ENCODE data around the gene OR52M1.
"Not testable (repeated sequence)": the region's sequence is repeated elsewhere in the genome, so short reads cannot be mapped to it uniquely, and the experiment has no call there.

Gene OR52M1, protein sequence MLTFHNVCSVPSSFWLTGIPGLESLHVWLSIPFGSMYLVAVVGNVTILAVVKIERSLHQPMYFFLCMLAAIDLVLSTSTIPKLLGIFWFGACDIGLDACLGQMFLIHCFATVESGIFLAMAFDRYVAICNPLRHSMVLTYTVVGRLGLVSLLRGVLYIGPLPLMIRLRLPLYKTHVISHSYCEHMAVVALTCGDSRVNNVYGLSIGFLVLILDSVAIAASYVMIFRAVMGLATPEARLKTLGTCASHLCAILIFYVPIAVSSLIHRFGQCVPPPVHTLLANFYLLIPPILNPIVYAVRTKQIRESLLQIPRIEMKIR

DNA sequence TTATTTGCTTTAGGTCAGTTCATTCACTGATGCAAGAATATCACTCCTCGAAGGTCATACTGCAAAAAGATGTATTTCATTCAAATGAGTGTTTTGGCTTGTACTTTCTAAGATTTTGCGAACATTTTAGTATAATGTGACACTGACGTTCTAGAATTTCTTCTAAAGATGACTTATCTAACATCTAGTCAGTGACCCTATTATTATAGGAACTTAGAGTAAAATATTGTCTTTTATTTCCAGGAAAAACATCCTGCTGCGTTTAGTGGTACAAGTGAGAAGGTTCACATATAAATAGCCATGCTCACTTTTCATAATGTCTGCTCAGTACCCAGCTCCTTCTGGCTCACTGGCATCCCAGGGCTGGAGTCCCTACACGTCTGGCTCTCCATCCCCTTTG lies at the start of gene OR52M1:
OR52M1 (plus strand) TSS at position 301 of the 400 bp plus-strand sequence; CDS start at position 301, 0 bp downstream.
- DNase-seq = no peak

DNA sequence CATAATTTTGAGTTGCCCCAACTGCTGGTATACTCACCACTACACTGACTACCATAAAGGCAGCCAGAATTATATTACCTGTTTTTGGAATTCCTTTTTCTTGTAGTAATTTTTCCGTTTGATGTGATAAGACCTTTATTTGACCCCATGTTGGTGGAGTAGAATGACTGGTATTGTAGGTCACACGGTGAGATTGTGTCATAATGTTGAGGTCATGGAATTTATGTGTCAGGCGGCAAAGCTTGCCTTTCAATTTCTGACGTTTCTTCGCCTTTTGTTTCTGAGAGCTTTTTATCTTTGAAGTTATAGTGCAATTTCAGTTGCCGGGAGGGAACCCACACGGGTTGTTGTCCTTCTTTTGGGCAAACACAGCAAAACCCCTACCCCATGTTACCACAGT lies 49.5 kb upstream of the OR52M1 start:
- peak; percentile 28 to 65 (median 51) for DNase-seq

DNA sequence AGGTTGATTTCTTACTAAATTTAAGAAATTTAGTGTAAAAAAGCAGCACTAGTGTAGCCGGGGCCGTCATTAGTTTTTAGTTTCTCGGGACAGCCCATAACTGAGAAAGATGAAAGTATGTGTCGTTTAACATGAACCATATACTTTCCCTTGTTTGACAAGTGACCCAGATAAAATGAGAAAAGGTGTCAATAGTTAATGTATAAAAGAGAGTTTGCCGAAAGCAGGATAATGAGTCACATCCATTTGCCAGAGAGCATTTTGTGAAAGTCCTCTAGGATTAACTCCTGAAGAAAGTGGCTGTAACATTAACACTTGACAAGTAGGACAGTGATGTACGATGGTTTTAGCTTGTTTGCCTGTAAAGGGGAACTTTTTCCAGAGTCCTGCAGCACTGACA lies 49.0 kb upstream of the OR52M1 start:
- no peak for DNase-seq

DNA sequence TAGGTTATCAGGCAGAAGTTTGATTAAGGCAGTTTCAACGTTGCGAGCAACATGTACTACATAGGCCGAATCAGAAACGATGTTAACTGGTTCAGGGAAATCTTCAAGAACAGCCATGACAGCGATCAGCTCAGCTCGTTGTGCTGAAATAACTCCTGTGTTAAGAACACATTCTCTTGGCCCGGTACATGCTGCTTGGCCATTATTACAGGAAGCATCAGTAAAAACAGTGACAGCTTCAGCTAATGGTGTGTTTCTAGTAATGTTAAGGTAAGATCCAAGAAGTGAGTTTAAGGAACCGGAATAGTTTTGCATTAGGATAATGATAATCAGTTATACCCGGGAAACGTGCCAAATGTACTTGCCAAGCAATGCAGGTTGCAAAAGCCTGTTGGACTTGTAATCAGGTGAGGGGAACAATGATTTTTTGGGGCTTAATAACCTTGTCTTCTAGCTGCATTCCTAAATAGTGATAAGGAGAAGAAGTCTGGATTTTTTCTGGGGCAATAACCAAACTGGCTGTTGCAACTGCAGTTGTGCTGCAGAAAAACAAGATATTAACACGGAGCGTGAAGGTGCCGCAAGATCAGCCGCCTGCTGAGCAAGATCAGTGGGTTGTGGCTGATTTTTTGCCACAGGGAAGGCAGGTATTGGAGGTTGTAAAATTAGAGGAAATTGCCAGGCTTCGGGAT lies 48.3 kb upstream of the OR52M1 start:
- no peak for DNase-seq

DNA sequence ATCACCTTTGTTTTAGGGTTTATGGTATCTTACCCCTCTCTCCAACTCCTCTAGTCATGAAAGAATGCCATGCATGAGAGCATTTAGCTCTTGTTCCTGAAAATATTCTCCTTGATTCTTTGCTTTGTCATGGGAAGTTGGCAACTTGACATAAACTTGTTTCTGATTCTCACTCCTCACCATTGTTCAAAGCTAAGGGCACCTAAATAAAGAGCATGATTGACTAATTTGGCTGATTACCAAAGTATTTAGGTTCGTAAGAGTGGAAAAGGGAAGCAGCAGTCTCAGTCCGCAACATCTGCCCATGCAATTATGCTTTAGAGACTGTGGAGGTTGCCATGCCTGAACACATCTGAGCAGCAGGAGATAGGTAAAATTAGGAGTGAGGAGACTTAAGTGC lies 36.1 kb upstream of the OR52M1 start:
- no peak for DNase-seq

DNA sequence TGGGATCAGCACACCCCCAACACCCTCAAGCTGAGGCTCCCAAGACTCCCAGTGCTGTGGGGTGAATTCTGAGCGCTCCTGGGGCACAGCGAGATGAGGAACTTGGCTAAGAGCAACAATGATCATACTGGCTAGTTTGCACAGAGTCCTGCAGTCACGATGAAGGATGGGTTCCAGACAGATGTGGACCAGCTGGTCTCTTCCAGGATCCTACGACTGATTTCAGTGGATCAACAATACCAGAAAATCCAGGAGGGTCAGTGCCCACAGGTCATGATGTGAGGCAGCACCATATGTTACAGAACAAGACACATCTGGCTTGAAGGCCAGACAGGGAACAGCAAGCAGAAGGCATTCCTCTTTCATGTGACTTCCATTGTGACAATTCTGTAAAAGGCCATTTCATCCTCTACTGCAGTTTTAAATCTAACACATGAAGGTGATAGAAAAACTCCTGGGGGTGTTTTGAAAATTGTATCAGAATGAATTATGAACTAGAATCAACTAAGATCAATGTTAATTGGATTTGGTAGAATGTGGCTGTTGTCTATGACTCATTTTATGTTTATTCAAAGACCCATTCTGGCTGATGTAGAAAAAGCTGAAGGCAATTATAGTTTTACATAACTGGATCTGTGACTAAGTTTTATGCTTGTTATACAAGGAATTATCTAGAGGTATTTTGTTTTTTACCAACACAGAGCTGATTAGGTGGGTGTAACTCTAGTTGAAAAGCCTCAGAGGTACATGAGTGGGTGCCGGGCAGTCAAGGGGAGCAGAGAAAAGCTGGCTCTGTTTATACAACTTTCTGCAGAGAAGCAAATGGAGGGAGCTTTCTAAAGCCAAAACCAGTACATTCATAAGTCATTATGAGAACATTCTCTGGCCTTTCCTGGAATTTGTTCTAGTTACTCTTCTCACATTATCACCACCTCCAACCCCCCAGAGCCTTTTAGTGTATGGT lies 33.4 kb upstream of the OR52M1 start:
- DNase-seq = peak in 1 of 3 donors; percentile 16

DNA sequence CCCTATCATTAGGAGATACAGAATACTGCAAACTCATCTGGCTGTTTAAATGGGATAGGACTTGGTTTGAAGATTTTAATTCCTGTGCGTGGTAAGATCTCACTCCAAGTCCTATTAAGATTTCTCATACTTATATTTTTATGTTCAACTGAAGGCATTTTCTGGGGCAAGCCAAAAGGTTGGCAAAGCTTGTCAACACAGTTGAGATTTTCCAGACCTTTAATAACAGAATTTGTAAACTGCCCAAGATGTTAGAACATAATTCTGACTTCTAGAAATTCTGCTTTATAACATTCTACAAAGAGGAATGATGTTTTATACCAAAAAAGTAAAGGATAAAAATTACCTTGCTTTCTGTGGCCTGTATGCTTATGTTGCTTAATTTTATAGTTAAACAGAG lies 30.8 kb upstream of the OR52M1 start:
- peak in 1 of 3 donors; percentile 8 for DNase-seq

DNA sequence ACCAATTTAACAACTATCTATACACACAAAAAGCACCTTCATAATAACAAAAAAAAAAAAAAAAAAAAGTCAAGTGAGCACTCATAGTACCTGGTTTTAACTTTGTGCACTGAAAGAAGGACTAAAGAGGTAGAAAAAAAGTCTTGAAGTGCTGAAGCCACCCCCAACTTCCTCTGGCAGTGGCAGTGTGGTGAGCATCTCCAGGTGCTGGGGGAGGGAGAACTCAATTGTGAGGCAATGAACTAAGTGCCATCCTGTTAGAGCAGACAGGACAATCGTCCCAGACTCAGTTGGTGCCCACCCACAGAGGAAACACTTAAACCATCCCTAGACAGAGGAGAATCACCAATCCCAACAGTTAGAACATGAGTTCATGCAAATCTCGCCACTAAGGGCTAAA lies 22.7 kb upstream of the OR52M1 start:
- DNase-seq = peak in 1 of 3 donors; percentile 9

DNA sequence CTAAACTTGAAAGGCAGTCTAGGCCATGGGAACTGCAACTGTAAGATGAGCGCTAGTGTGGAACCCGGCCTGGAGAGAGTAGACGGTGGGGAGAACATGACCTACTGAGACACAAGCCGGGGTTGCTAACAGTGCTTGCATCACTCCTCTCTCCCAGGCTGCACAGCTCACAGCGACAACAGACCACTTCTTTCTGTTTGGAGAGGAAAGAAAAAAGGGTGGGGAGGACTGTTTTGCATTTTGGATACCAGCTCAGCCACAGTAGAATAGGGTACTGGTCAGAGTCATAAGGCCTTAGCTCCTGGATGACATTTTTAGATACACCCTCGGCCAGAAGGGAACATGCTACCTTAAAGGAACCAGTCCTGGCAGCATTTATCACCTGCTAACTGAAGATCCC lies 22.2 kb upstream of the OR52M1 start:
- no peak for DNase-seq

DNA sequence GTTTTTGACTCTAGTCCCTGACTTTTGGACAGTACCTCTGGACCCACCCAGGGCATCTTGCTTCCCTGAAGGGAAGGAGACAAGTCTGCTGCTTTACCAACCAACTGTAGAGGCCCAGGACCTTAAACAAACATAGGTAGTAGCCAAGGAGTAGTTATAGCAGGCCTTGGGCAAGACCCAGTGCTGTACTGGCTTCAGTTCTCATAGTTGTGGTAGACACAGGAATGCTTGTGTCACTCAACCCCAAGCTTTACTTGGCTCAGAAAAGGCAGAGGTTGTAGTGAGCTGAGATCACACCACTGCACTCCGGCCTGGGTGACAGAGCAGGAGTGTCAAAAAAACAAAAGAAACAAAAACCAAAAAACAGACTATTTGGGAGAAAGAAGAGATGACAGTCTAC lies 21.3 kb upstream of the OR52M1 start:
- peak in 1 of 3 donors; percentile 5 for DNase-seq

DNA sequence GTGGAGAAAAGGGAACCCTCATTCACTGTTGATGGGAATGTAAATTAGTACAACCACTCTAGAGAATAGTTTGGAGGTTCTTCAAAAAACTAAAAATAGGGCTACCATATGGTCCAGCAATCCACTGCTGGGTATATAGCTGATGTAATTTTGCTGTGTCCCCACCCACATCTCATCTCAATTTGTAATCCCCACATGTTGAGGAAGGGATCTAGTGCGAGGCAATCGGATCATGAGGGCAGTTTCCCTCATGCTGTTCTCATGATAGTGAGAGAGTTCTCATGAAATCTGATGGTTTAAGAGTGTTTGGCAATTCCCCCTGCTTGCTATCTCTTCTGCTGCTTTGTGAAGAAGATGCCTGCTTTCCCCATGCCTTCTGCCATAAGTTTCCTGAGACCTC lies 17.1 kb upstream of the OR52M1 start:
- peak; percentile 35 to 48 (median 46) for DNase-seq

DNA sequence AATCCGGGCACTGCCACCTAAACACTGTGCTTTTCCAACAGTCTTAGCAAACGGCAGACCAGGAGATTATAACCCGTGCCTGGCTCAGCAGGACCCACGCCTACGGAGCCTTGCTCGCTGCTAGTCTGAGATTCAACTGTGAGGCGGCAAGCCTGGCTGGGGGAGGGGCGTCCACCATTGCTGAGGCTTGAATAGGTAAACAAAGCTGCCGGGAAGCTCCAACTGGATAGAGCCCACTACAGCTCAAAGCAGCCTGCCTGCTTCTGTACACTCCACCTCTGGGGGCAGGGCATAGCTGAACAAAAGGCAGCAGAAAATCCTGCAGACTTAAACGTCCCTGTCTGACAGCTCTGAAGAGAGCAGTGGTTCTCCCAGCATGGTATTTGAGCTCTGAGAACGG lies 13.3 kb upstream of the OR52M1 start:
- DNase-seq = not testable (repeated sequence)

DNA sequence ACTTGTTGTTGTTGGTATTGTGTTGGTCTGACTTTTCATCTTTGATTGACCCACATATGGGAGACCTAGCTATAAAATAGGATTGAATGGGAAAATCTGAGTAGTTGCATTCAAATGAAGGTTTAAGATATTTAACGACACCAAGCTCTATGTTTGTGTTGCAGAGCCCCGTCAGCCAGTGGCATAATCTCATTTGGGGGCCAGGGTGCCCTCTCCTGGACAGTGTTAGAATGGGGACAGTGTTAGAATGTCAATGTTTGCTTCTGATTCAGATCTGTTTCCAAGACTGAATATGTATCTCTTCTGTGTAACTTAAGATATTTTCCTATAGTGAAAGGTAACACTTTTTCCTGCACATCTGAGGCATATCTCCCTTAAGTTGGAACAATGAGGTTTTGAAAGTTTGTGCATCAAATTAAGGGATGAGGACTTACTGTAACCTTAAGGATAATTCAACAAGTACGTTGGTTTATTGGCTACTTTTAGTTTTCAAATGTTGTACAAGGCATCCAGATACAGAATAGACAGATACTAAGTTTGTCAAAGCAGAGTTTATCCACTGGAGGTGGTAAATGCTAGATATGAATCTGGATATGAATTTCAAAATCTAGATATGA lies 5.3 kb upstream of the OR52M1 start:
- peak; percentile 61 to 78 (median 77) for DNase-seq

DNA sequence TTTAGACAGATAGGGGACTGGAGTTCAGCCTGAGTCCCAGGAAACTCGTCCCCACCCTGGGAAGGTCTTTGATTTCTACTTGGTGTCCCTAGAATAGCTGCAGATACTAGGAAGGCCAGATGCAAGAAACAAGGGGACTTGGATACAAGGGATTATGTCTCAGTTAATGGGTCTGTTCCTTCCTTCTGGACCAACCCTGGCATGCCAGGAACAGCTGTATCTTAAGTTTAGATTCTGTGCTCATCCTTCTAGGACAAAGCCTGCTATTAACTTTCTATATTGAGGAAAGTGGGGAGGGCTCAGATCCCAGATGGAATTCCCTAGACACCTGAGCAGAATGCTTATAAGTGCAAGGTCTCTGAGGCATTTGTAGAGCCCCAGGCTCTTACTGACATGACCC lies 3.9 kb upstream of the OR52M1 start:
- DNase-seq = no peak

DNA sequence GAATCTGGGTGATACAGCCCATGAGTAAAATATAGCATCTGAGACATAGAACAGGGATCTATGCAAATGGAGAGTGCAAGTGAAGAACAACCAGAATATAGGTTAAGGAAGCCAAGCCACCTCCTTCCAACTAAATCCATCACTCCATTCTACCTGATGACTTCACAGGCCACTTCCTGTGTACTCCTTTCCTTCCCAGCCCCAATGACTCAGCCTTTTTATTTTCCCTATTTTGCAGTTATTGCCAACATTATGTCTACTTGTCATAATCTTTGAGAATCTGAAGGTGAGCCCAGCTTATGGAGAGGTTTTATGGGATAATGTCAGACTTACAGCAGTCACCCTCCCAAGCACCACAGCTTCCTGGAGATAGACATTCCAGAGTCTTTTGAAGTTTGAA lies 1.4 kb upstream of the OR52M1 start:
- DNase-seq = no peak

DNA sequence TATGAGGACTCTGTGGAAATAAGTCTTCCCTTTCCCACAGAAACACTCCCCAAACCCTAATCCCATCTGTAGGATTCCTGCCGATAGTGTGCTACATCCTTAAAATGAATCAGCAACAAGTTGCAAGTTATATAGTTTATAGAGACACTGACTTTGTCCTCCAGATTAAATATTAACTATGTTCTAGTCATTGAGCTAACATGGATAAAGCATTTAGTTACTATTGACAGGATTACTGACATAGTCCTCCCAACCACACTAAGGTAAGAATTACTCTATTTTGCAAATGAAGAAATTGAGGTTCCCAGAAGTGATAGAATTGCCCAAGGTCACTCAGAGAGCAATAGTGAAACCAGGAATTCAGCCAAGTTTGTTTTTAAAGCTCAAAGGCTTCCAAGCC lies 1.9 kb downstream of the OR52M1 start:
- DNase-seq = no peak

DNA sequence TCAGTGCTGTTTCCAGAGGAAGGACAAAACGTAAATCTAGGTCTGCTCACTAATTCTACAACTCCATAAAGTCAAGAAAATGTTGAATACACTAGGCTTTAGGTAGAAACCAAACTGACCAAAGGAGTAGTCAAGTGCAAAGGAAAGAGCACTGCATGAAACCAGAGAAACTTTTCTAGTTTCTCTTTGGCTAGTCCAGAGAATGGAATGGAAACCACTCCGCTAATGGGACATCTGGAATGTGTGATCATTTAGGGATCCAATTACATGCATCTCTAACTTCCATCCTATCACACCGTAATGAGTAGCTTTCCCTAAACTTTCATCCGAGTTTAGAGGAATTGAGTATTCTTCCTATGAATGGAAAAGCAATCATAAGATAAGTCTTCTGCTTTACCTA lies 2.4 kb downstream of the OR52M1 start:
- no peak for DNase-seq

DNA sequence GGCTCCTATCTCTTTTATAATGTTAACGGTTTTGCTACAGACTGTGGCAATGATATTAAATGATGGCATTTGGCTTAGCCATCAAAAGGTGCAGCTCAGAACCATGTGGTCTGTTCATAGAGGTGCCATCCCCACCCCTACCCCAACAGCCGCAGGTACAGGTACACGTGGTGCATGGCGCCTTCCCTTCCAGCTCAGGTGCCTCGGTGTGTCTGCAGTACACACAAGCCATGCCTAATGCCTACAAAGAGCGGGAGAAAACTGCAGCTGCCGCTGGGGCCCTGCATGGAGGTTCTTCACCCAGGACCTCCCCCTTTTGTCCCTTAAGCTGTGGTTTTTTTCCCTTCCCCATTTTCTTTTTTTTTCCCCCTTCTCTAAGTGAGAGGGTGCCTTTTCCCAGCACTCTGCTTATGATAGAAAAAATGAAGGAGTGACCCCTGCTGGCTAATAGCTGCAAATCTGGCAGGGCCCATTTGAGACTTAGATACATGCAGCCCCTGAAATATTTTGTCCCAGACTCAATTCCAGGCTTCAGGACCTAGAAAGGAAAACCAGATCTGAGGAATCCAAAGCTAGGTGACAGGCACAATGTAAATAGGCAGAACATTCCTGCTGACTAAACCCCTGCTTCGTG lies 6.5 kb downstream of the OR52M1 start:
- DNase-seq = peak; percentile 21 to 43 (median 37)

DNA sequence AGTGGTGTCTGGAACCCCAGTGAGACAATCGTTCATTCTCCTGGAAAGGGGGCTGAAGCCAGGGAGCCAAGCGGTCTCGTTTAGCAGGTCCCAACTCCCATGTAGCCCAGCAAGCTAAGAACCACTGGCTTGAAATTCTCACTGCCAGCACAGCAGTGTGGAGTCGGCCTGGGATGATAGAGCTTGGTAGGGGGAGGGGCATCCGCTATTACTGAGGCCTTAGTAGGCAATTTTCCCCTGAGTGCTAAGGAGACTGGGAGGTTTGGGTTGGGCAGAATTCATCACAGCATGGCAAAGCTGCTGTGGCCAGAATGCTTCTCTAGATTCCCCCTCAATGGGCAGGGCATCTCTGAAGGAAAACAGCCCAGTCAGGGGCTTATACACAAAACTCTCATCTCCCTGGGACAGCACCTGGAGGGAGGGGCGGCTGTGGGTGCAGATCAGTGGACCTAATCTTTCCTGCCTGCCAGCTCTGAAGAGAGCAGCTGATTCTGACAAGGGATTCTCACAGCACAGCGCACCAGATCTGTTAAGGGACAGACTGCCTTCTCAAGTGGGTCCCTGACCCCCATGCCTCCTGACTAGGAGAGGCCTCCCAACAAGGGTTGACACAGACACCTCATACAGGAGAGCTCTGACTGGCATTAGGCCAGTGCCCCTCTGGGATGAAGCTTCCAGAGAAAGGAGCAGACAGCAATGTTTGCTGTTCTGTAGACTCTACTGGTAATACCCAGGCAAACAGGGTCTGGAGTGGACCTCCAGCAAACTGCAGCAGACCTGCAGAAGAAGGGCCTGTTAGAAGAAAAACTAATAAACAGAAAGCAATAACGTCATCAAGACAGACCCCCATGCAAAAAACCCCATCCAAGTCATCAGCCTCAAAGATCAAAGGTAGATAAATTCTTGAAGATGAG lies 14.8 kb downstream of the OR52M1 start:
- no peak for DNase-seq

DNA sequence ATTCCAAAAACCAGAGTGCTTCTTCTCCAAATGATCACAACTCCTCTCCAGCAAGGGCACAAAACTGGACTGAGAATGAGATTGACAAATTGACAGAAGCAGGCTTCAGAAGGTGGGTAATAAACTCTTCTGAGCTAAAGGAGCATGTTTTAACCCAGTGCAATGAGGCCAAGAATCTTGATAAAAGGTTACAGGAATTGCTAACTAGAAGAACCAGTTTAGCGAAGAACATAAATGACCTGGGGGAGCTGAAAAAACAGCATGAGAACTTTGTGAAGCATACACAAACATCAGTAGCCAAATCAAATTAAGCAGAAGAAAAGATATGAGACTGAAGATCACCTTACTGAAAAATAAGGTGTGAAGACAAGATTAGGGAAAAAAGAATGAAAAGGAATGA lies 15.5 kb downstream of the OR52M1 start:
- no peak for DNase-seq

DNA sequence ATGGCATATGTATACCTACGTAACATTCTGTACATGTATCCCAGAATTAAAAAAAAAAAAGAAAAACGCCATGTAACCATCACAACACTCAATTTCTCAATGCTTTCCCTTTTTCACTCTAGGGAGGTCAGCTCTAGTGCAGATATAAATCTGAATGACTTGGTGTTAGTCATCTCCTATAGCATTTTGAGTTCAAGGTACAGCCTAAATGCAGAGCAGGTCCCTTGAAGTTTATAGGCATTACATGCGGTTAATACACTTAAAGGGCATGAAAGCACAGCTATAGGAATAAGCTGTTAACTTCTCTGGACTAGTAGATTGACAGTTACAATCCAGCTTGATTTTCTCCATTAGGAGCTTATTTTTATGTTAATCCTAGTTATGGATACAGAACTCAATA lies 20.4 kb downstream of the OR52M1 start:
- DNase-seq = no peak
